HCT116 (cell line): ENCODE measurements around the gene ULBP2. TPM values are rescaled to one million over a fixed set of nuclear protein-coding genes. Genes with fewer than 3 reads are reported as not detected.

Source experiments
- ATAC-seq: fragments of 200-7000 bp; cut with Tn5 transposase; 2 replicates; pipeline ENCODE4 v1.9.1; 2020; ENCODE audit warnings: mild to moderate bottlenecking, moderate library complexity
- BruUV-seq: library from RNA; stranded (reverse); fragments of 400-500 nt; replicated peaks from 2 replicates; lab custom pipeline; 2021; lab: Mats Ljungman, UMichigan
- CTCF ChIA-PET: fragments of 300-600 bp; sonication (Branson Sonifier 250); formaldehyde crosslinking; loops from one replicate; lab custom pipeline; 2021; ENCODE audit warnings: antibody characterized with exemption; lab: Charles Lee
- POLR2A ChIA-PET: fragments of 300-600, 350-600 bp; sonication (Branson Sonifier 250); formaldehyde crosslinking; loops from one replicate; lab custom pipeline; 2021; ENCODE audit warnings: antibody characterized with exemption; lab: Charles Lee
- RAD21 ChIA-PET, 2 experiments: fragments of 300-600 bp; sonication (Branson Sonifier 250); formaldehyde crosslinking; loops; one replicate each; lab custom pipeline; 2023; ENCODE audit warnings: low total read pairs in 2 of 2; ENCODE audit not compliant: uncharacterized antibody in 2 of 2, unreplicated experiment in 2 of 2, low non-redundant PET in 1 of 2; lab: Charles Lee
- DNase-seq: peaks from one replicate; pipeline ENCODE4 v3.0.0-alpha.2; 2010; ENCODE audit warnings: low read depth, low spot score
- H2AFZ ChIP-seq: fragments of 200-600 bp; shearing (Covaris generic), sonication (generic); 2 replicates; pipeline ENCODE4 v1.6.1; 2017; ENCODE audit warnings: low read depth, mixed run types, mixed read lengths, antibody characterized with exemption, low read length; ENCODE audit not compliant: poor library complexity, severe bottlenecking
- H3K27ac ChIP-seq: 2 replicates; pipeline ENCODE4 v1.5.1; 2012; ENCODE audit warnings: low read depth, low read length
- H3K27me3 ChIP-seq: fragments of 200-600 bp; sonication (generic); 2 replicates; pipeline ENCODE4 v1.6.1; 2016; ENCODE audit warnings: mixed run types, low read length, mixed read lengths; ENCODE audit not compliant: insufficient read depth
- H3K36me3 ChIP-seq, 2 experiments: fragments of 200-500 bp in 1 of 2; fragments of 200-600 bp in 1 of 2; sonication (Bioruptor generic) in 1 of 2; sonication (generic) in 1 of 2; 2 replicates each; pipeline versions ENCODE4 v1.5.1 to v1.6.1; 2014 to 2016; ENCODE audit warnings: low read length in 2 of 2, inconsistent platforms in 1 of 2, mixed read lengths in 1 of 2, mixed run types in 1 of 2; ENCODE audit not compliant: insufficient read depth in 2 of 2, control insufficient read depth in 1 of 2
- H3K4me1 ChIP-seq, 2 experiments: fragments of 200-600 bp in 1 of 2; sonication (generic) in 1 of 2; 2 replicates each; pipeline versions ENCODE4 v1.5.1 to v1.6.1; 2012 to 2017; ENCODE audit warnings: low read length in 2 of 2, inconsistent platforms in 1 of 2, mild to moderate bottlenecking in 1 of 2, mixed read lengths in 1 of 2, mixed run types in 1 of 2, moderate library complexity in 1 of 2; ENCODE audit not compliant: insufficient read depth in 2 of 2, control insufficient read depth in 1 of 2
- H3K4me2 ChIP-seq: fragments of 200-600 bp; sonication (generic); 2 replicates; pipeline ENCODE4 v1.6.1; 2017; ENCODE audit warnings: mixed run types, low read length, mixed read lengths
- H3K4me3 ChIP-seq, 2 experiments: fragments of 200-600 bp in 1 of 2; sonication (generic) in 1 of 2; replicated peaks in 1 of 2; 2 replicates each; pipeline ENCODE4 v1.5.1; 2011 to 2016; ENCODE audit warnings: low read length in 2 of 2, control low read depth in 1 of 2, low read depth in 1 of 2, mild to moderate bottlenecking in 1 of 2, mixed read lengths in 1 of 2, mixed run types in 1 of 2
- H3K79me2 ChIP-seq: fragments of 200-600 bp; sonication (generic); 2 replicates; pipeline ENCODE4 v1.6.1; 2017; ENCODE audit warnings: mild to moderate bottlenecking, mixed run types, low read length, moderate library complexity, mixed read lengths; ENCODE audit not compliant: insufficient read depth
- H3K9ac ChIP-seq: fragments of 200-600 bp; sonication (generic); 2 replicates; pipeline ENCODE4 v1.6.1; 2016; ENCODE audit warnings: low read length, mixed read lengths
- H3K9me2 ChIP-seq: fragments of 200-600 bp; sonication (generic), shearing (Covaris generic); 2 replicates; pipeline ENCODE4 v1.6.1; 2017; ENCODE audit warnings: mixed run types, mild to moderate bottlenecking, moderate library complexity; ENCODE audit not compliant: insufficient read depth
- H3K9me3 ChIP-seq, 2 experiments: fragments of 200-500 bp in 1 of 2; fragments of 200-600 bp in 1 of 2; sonication (Bioruptor generic) in 1 of 2; sonication (generic) in 1 of 2; 2 replicates each; pipeline ENCODE4 v1.6.1; 2014 to 2017; ENCODE audit warnings: low read length in 2 of 2, mixed read lengths in 2 of 2, inconsistent platforms in 1 of 2, low read depth in 1 of 2, mild to moderate bottlenecking in 1 of 2, mixed run types in 1 of 2, moderate library complexity in 1 of 2; ENCODE audit not compliant: control insufficient read depth in 1 of 2, insufficient read depth in 1 of 2
- H4K20me1 ChIP-seq: fragments of 200-600 bp; sonication (generic), shearing (Covaris generic); 2 replicates; pipeline ENCODE4 v1.6.1; 2017; ENCODE audit warnings: mixed run types, mild to moderate bottlenecking, moderate library complexity; ENCODE audit not compliant: insufficient read depth
- CBX3 ChIP-seq: IDR thresholded peaks from 2 replicates; pipeline ENCODE4 v1.6.1; 2012; ENCODE audit warnings: low read depth
- CEBPB ChIP-seq: IDR thresholded peaks from 2 replicates; pipeline ENCODE4 v1.6.1; 2012; ENCODE audit warnings: low read depth
- EGR1 ChIP-seq: IDR thresholded peaks from 2 replicates; pipeline ENCODE4 v1.6.1; 2012; ENCODE audit warnings: low read depth
- ELF1 ChIP-seq: IDR thresholded peaks from 2 replicates; pipeline ENCODE4 v1.6.1; 2012; ENCODE audit warnings: low read depth, borderline replicate concordance
- EZH2 ChIP-seq: fragments of 200-600 bp; sonication (generic); IDR thresholded peaks from 2 replicates; pipeline ENCODE4 v1.6.1; 2017; ENCODE audit warnings: antibody characterized with exemption, mixed run types
- FOSL1 ChIP-seq: IDR thresholded peaks from 2 replicates; pipeline ENCODE4 v1.6.1; 2012; ENCODE audit warnings: low read depth
- JUND ChIP-seq: IDR thresholded peaks from 2 replicates; pipeline ENCODE4 v1.6.1; 2012
- RAD21 ChIP-seq: IDR thresholded peaks from 2 replicates; pipeline ENCODE4 v1.6.1; 2012; ENCODE audit warnings: low read depth, mild to moderate bottlenecking
- SIN3A ChIP-seq: IDR thresholded peaks from 2 replicates; pipeline ENCODE4 v1.6.1; 2012; ENCODE audit warnings: low read depth
- SRF ChIP-seq: IDR thresholded peaks from 2 replicates; pipeline ENCODE4 v1.6.1; 2012; ENCODE audit warnings: low read depth
- ZBTB33 ChIP-seq: IDR thresholded peaks from 2 replicates; pipeline ENCODE4 v1.6.1; 2011; ENCODE audit warnings: mild to moderate bottlenecking, low read length, moderate library complexity; ENCODE audit not compliant: insufficient replicate concordance; ENCODE audit errors: extremely low read depth
- intact Hi-C: fragments of 100-400 bp; cut with micrococcal nuclease; formaldehyde crosslinking; loops from 2 replicates; pipeline ENCODE4 v1.10.0; 2022
- total RNA-seq: library from RNA; stranded (reverse); gene quantifications from one replicate; pipeline ENCODE4 v1.2.1, GENCODE V29; 2021; ENCODE audit not compliant: unreplicated experiment

Gene ULBP2
- total RNA-seq, 1 experiment from 2014 or later, result 10.2 TPM

- 0 out of 2 replicates have a peak, but pooled peaks cover 4% of the 10 kb centered on the region for H3K27me3 ChIP-seq
- H3K79me2 ChIP-seq, result no peaks in the 10 kb centered on the region
- ChIA-PET CTCF (interaction anchor here (0.7 to 0.9 kb wide), 2 partner anchors 83 to 88 kb away, joined by 3 read pairs; no protein-coding TSS in a partner anchor), POLR2A (no interaction called here), RAD21 (no interaction called here)
- H3K9ac ChIP-seq, result no peak overlapping the region
- BruUV-seq, result no TSS peak
- peaks cover 3 to 22% of the 10 kb centered on the region in 2 experiments; a peak in 3 of 4 replicates for H3K4me1 ChIP-seq
- H3K9me2 ChIP-seq, result no peaks in the 10 kb centered on the region
- intact Hi-C loops, result no loop called here
- H3K4me3 ChIP-seq, result no peak overlapping the region
- TF ChIP-seq ZBTB33 (no peak), SIN3A (no peak), CBX3 (no peak), CEBPB (no peak), EGR1 (no peak), ELF1 (no peak), RAD21 (no peak)
- H2AFZ ChIP-seq, result no peak overlapping the region
- H4K20me1 ChIP-seq, result no peaks in the 10 kb centered on the region
- no peaks in the 10 kb centered on the region for H3K9me3 ChIP-seq
- ATAC-seq (no peak), DNase-seq (no peak)
- no peak overlapping the region for H3K4me2 ChIP-seq
- no peak overlapping the region for H3K27ac ChIP-seq
- no peaks in the 10 kb centered on the region for H3K36me3 ChIP-seq
These were observed 17.4 kb upstream of the ULBP2 start for GRCh38 chr6:149924206-149924932.

GRCh38 chr6:149924933-149925252, 16.9 kb upstream of the ULBP2 start:
- Histone ChIP-seq H3K36me3 (no peaks in the 10 kb centered on the region), H4K20me1 (no peaks in the 10 kb centered on the region), H3K4me2 (no peak overlapping the region), H3K9me2 (no peaks in the 10 kb centered on the region), H3K4me3 (no peak overlapping the region), H2AFZ (no peak overlapping the region), H3K9ac (no peak overlapping the region), H3K9me3 (no peaks in the 10 kb centered on the region), H3K27me3 (0 out of 2 replicates have a peak, but pooled peaks cover 4% of the 10 kb centered on the region), H3K4me1 (peaks cover 3 to 22% of the 10 kb centered on the region in 2 experiments; a peak in 3 of 4 replicates), H3K27ac (no peak overlapping the region), H3K79me2 (no peaks in the 10 kb centered on the region)
- DNase-seq, result no peak
- BruUV-seq, result no TSS peak
- RAD21 ChIA-PET, result no interaction called here
- CTCF ChIA-PET, result interaction anchor here (0.9 kb wide), 1 partner anchor 89 kb away, joined by 3 read pairs; no protein-coding TSS in a partner anchor
- POLR2A ChIA-PET, result no interaction called here
- TF ChIP-seq EZH2 (no peak), FOSL1 (no peak), JUND (no peak), SRF (no peak)
- no peak for ATAC-seq
- intact Hi-C loops, result loop anchor here (5.0 kb wide), 1 partner anchor 898 kb away; no protein-coding TSS in a partner anchor
